IMR-90 (cell line): Measurements from ENCODE around the gene C19orf25. TPM values are rescaled to one million over a fixed set of nuclear protein-coding genes. Genes with fewer than 3 reads are reported as not detected.

ENCODE experiments used
- ATAC-seq: fragments of 200-7000 bp; cut with Tn5 transposase; 2 replicates; pipeline ENCODE4 v1.9.1; 2020; ENCODE audit warnings: low read depth, mild to moderate bottlenecking, moderate library complexity
- BruUV-seq: library from RNA; stranded (reverse); fragments of 400-500 nt; replicated peaks from 2 replicates; lab custom pipeline; 2021; lab: Mats Ljungman, UMichigan
- CTCF ChIA-PET: fragments of 300-600 bp; formaldehyde crosslinking; extraction: SDS; loops from one replicate; lab custom pipeline; 2021; ENCODE audit warnings: antibody characterized with exemption; lab: Yijun Ruan, JAX
- POLR2A ChIA-PET: fragments of 300-600 bp; sonication (Branson Sonifier 250); formaldehyde crosslinking; loops from one replicate; lab custom pipeline; 2022; ENCODE audit warnings: antibody characterized with exemption; ENCODE audit not compliant: unreplicated experiment; lab: Charles Lee
- DNase-seq: peaks from one replicate; pipeline ENCODE4 v3.0.0; 2013
- H2AFZ ChIP-seq: replicated peaks from 2 replicates; pipeline ENCODE3; 2013; ENCODE audit warnings: low read length, mild to moderate bottlenecking; ENCODE audit not compliant: poor library complexity
- H2AK5ac ChIP-seq: 2 replicates; pipeline ENCODE4 v1.6.1; 2013; ENCODE audit warnings: low read depth, low read length, inconsistent platforms
- H2AK9ac ChIP-seq: replicated peaks from 2 replicates; pipeline ENCODE3; 2013; ENCODE audit warnings: mild to moderate bottlenecking, low read depth, low read length, moderate library complexity; ENCODE audit not compliant: poor library complexity
- H2BK120ac ChIP-seq: 2 replicates; pipeline ENCODE4 v1.6.1; 2013; ENCODE audit warnings: low read depth, low read length, inconsistent platforms
- H2BK15ac ChIP-seq: 3 replicates; pipeline ENCODE4 v1.6.1; 2013; ENCODE audit warnings: low read depth, low read length, inconsistent platforms
- H2BK20ac ChIP-seq: 2 replicates; pipeline ENCODE4 v1.6.1; 2013; ENCODE audit warnings: low read depth, mild to moderate bottlenecking, inconsistent platforms, low read length, moderate library complexity
- H2BK5ac ChIP-seq: 2 replicates; pipeline ENCODE4 v1.6.1; 2013; ENCODE audit warnings: mild to moderate bottlenecking, low read depth, low read length, inconsistent platforms; ENCODE audit not compliant: poor library complexity, severe bottlenecking
- H3K14ac ChIP-seq: replicated peaks from 2 replicates; pipeline ENCODE4 v1.6.1; 2013; ENCODE audit warnings: low read depth, low read length, inconsistent platforms
- H3K18ac ChIP-seq: 2 replicates; pipeline ENCODE4 v1.6.1; 2013; ENCODE audit warnings: low read depth, low read length, control low read depth
- H3K23ac ChIP-seq: 2 replicates; pipeline ENCODE4 v1.6.1; 2013; ENCODE audit warnings: low read depth, low read length, inconsistent platforms
- H3K27ac ChIP-seq: 2 replicates; pipeline ENCODE4 v1.5.1; 2013; ENCODE audit warnings: mild to moderate bottlenecking, control low read depth, low read length; ENCODE audit not compliant: insufficient read depth
- H3K27me3 ChIP-seq: 2 replicates; pipeline ENCODE4 v1.6.1; 2013; ENCODE audit warnings: low read length; ENCODE audit not compliant: control insufficient read depth, insufficient read depth
- H3K36me3 ChIP-seq: 2 replicates; pipeline ENCODE4 v1.6.1; 2013; ENCODE audit warnings: low read length, mixed read lengths; ENCODE audit not compliant: control insufficient read depth, insufficient read depth
- H3K4ac ChIP-seq: 2 replicates; pipeline ENCODE4 v1.6.1; 2013; ENCODE audit warnings: low read depth, low read length, inconsistent platforms
- H3K4me1 ChIP-seq: 2 replicates; pipeline ENCODE4 v1.6.1; 2013; ENCODE audit warnings: low read length, mixed read lengths; ENCODE audit not compliant: control insufficient read depth, insufficient read depth
- H3K4me2 ChIP-seq: 2 replicates; pipeline ENCODE4 v1.6.1; 2013; ENCODE audit warnings: low read depth, mild to moderate bottlenecking, control low read depth, low read length, moderate library complexity
- H3K4me3 ChIP-seq: 2 replicates; pipeline ENCODE4 v1.5.1; 2013; ENCODE audit warnings: low read depth, mild to moderate bottlenecking, control low read depth, low read length, moderate library complexity; ENCODE audit not compliant: insufficient read depth
- H3K56ac ChIP-seq: 2 replicates; pipeline ENCODE4 v1.6.1; 2013; ENCODE audit warnings: low read length, inconsistent platforms; ENCODE audit not compliant: insufficient read depth; ENCODE audit errors: extremely low read depth
- H3K79me1 ChIP-seq, 2 experiments: 2 replicates each; pipeline ENCODE4 v1.6.1; 2013; ENCODE audit warnings: low read length in 2 of 2, inconsistent platforms in 1 of 2, low read depth in 1 of 2
- H3K9ac ChIP-seq: 2 replicates; pipeline ENCODE4 v1.6.1; 2013; ENCODE audit warnings: low read depth, low read length, control low read depth
- H3K9me1 ChIP-seq: 2 replicates; pipeline ENCODE4 v1.6.1; 2013; ENCODE audit warnings: low read length, inconsistent platforms; ENCODE audit not compliant: insufficient read depth
- H3K9me3 ChIP-seq: 2 replicates; pipeline ENCODE4 v1.6.1; 2013; ENCODE audit warnings: low read length; ENCODE audit not compliant: control insufficient read depth, insufficient read depth
- H4K20me1 ChIP-seq: 2 replicates; pipeline ENCODE4 v1.6.1; 2013; ENCODE audit warnings: low read length, inconsistent platforms; ENCODE audit not compliant: insufficient read depth
- H4K5ac ChIP-seq: 2 replicates; pipeline ENCODE4 v1.6.1; 2013; ENCODE audit warnings: mild to moderate bottlenecking, low read depth, low read length, control low read depth
- H4K8ac ChIP-seq, 2 experiments: 2 replicates each; pipeline ENCODE4 v1.6.1; 2013; ENCODE audit warnings: low read depth in 2 of 2, low read length in 2 of 2, control low read depth in 1 of 2, inconsistent platforms in 1 of 2
- H4K91ac ChIP-seq: 2 replicates; pipeline ENCODE4 v1.6.1; 2013; ENCODE audit warnings: low read depth, low read length, inconsistent platforms; ENCODE audit not compliant: insufficient read depth
- CHD1 ChIP-seq: IDR thresholded peaks from 2 replicates; pipeline ENCODE4 v1.6.1; 2012; ENCODE audit warnings: low read depth, low read length, improper control_type of control experiment
- CTCF ChIP-seq: conservative IDR thresholded peaks from 2 replicates; pipeline ENCODE4 v1.5.1; 2012; ENCODE audit warnings: mild to moderate bottlenecking, low read depth, low read length, improper control_type of control experiment
- FOS ChIP-seq: fragments of 150-350 bp; IDR thresholded peaks from 2 replicates; pipeline ENCODE4 v1.6.1; 2016; ENCODE audit warnings: low read depth, low read length
- MAFK ChIP-seq: IDR thresholded peaks from 2 replicates; pipeline ENCODE4 v1.6.1; 2012; ENCODE audit warnings: low read depth, low read length, improper control_type of control experiment
- MXI1 ChIP-seq: IDR thresholded peaks from 2 replicates; pipeline ENCODE4 v1.6.1; 2012; ENCODE audit warnings: low read depth, mild to moderate bottlenecking, low read length, moderate library complexity, borderline replicate concordance
- POLR2A ChIP-seq: IDR thresholded peaks from 2 replicates; pipeline ENCODE4 v1.6.1; 2012; ENCODE audit warnings: mild to moderate bottlenecking, low read depth, low read length
- RAD21 ChIP-seq: IDR thresholded peaks from 2 replicates; pipeline ENCODE4 v1.6.1; 2012; ENCODE audit warnings: low read length, improper control_type of control experiment
- RCOR1 ChIP-seq: IDR thresholded peaks from 2 replicates; pipeline ENCODE4 v1.6.1; 2012; ENCODE audit warnings: mild to moderate bottlenecking, low read length, improper control_type of control experiment; ENCODE audit not compliant: insufficient replicate concordance
- SMC3 ChIP-seq: fragments of 150-350 bp; IDR thresholded peaks from 2 replicates; pipeline ENCODE4 v1.6.1; 2016; ENCODE audit warnings: low read depth, mild to moderate bottlenecking, antibody characterized with exemption, low read length, moderate library complexity
- USF2 ChIP-seq: fragments of 150-350 bp; IDR thresholded peaks from 2 replicates; pipeline ENCODE4 v1.6.1; 2017; ENCODE audit warnings: mild to moderate bottlenecking, antibody characterized with exemption, low read length, low read depth
- WGBS, 2 experiments: methylation state at CpG; one replicate each; pipeline versions ENCODE4 v1.1.5 to v1.1.7; 2013; ENCODE audit warnings: missing lambda C conversion rate in 2 of 2; ENCODE audit not compliant: insufficient read length in 1 of 2; ENCODE audit errors: extremely low coverage in 2 of 2; 5-methylcytosine and 5-hydroxymethylcytosine counted together
- dilution Hi-C: fragments of 300-500 bp; cut with HindIII; formaldehyde crosslinking; loops from one replicate; pipeline ENCODE4 v1.14.3; 2018; ENCODE audit warnings: low sequenced_read_pairs; ENCODE audit not compliant: unreplicated experiment
- in situ Hi-C: fragments of 300-500 bp; cut with MboI; formaldehyde crosslinking; loops from 3 replicates; pipeline ENCODE4 v1.14.3; 2019; ENCODE audit warnings: low sequenced_read_pairs, inconsistent platforms, mixed read lengths
- intact Hi-C: fragments of 100-400 bp; cut with micrococcal nuclease; formaldehyde crosslinking; loops from 2 replicates; pipeline ENCODE4 v1.10.0; 2022
- polyA plus RNA-seq, 3 experiments: library from polyadenylated mRNA; depleted of rRNA; stranded (reverse); fragments of >200 nt; gene quantifications; 2 replicates each; pipeline ENCODE4 v1.2.3, GENCODE V29; 2012; ENCODE audit warnings: low replicate concordance in 1 of 3
- total RNA-seq: library from RNA; depleted of rRNA; stranded (reverse); fragments of >200 nt; gene quantifications from 2 replicates; pipeline ENCODE4 v1.2.3, GENCODE V29; 2012

C19orf25 gene
- total and polyA plus RNA-seq, 2 of the 4 experiments (the other 2 are of a cell fraction), result 10.4 to 34.9 TPM

- no peak overlapping the region for H3K18ac ChIP-seq
- no peak overlapping the region for H3K27ac ChIP-seq
- no peak overlapping the region for H3K4me2 ChIP-seq
- H2BK15ac ChIP-seq, result no peak overlapping the region
- POLR2A ChIA-PET, result no interaction called here
- H2BK20ac ChIP-seq, result no peak overlapping the region
- no peak for ATAC-seq
- H2AK5ac ChIP-seq, result no peak overlapping the region
- H4K20me1 ChIP-seq, result peaks cover 3% of the 10 kb centered on the region; the same call in 1 of the 2 replicates
- no peaks in the 10 kb centered on the region for H3K9me3 ChIP-seq
- CTCF ChIA-PET, result no interaction called here
- no peak for TF ChIP-seq MAFK
- no peak for TF ChIP-seq CTCF
- TF ChIP-seq SMC3, result no peak
- no peak for TF ChIP-seq FOS
- TF ChIP-seq RCOR1, result no peak
- TF ChIP-seq CHD1, result no peak
- TF ChIP-seq RAD21, result no peak
- no peak for TF ChIP-seq POLR2A
- TF ChIP-seq USF2, result no peak
- TF ChIP-seq MXI1, result no peak
- no peak overlapping the region for H2BK5ac ChIP-seq
- in situ Hi-C loops (no loop called here), intact Hi-C loops (no loop called here), dilution Hi-C loops (no loop called here)
- H3K14ac ChIP-seq, result no peak overlapping the region
- peaks cover 13% of the 10 kb centered on the region; the same call in 1 of the 2 replicates for H3K27me3 ChIP-seq
- H3K9ac ChIP-seq, result no peak overlapping the region
- H3K4me1 ChIP-seq, result peaks cover 9% of the 10 kb centered on the region
- H3K56ac ChIP-seq, result no peak overlapping the region
- no peaks in the 10 kb centered on the region for H3K79me1 ChIP-seq
- WGBS, 2 experiments, result no CpG with 5 or more reads among the region's 10 CpGs
- H4K5ac ChIP-seq, result no peak overlapping the region
- BruUV-seq, result no TSS peak
- no peak overlapping the region for H3K4me3 ChIP-seq
- no peak overlapping the region for H3K4ac ChIP-seq
- H3K36me3 ChIP-seq, result no peaks in the 10 kb centered on the region
- no peak for DNase-seq
- H2AK9ac ChIP-seq, result no peak overlapping the region
- H3K9me1 ChIP-seq, result no peaks in the 10 kb centered on the region
- no peak overlapping the region for H3K23ac ChIP-seq
- no peak overlapping the region for H2BK120ac ChIP-seq
- H2AFZ ChIP-seq, result no peak overlapping the region
- H4K91ac ChIP-seq, result no peak overlapping the region
- H4K8ac ChIP-seq, result no peak overlapping the region
Observed at GRCh38 chr19:1492474-1493006, 13.5 kb upstream of the C19orf25 start.
